ENCODE measurements around the gene ZMYM1.
"Not testable (repeated sequence)": the region's sequence is repeated elsewhere in the genome, so short reads cannot be mapped to it uniquely, and the experiment has no call there.

ZMYM1 gene
- 4.0 to 49.1 (median 23.2) reads per million in 3 experiments for total RNA-seq

- DNase-seq, result peak; percentile 72
Observed at GRCh38 chr1:35079003-35079930, at the start of gene ZMYM1. Gene ZMYM1, plus strand, starts transcription at chr1:35079385. Its CDS starts 14,603 bp downstream, at chr1:35093988.

GRCh38 chr1:35029761-35030160, 49.4 kb upstream of the ZMYM1 start:
- DNase-seq, result no peak

DNA sequence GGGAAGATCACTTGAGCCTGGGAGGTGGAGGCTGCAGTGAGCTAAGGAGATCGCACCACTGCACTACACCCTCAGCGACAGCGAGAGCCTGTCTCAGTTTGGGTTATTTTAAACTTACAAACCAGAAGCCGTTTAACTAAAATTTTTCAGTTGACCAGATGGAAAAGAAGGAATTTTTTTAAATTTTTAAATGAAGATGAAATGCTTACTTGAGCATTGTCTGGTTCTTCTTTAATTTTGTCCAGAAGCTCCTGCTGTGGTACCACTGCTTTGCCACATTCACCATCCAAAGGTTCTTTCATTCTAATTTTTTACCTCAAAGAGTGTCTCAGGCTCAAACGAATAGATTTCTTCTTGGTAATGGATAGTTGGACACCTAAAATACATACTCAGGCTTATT, 48.8 kb upstream of the ZMYM1 start:
- DNase-seq, result no peak

DNA sequence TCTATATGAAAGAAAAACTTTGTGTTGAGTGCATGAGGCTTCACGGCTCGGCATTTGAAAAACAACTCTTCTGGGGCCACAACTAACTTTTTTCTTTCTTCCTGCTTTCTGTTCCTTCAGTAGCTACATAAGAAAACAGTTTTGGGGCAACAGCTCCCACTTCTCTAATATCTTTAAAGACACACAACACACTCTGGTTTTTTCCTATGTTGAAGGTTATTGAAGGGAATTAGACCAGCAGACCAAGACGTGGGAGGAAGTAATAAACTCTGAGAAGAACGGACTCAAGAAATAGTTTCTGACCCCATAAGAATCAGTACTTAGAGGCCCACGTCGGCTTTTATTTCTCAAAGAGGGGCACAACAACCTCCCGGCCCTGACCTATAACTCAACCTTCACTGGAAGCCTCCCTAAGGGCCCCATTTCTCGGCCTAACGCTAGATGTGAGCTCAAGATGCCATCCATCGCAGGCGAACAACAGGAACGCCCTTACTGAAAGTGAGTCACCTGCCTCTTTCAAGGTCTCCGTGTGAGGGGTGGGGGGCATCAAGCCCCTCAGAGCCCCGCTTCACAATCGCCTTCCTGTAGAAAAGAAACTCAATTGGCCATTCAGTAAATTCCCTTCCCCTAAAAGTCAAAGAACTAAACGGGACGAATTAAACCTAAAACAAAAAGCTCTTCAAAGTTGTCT, 48.3 kb upstream of the ZMYM1 start:
- no peak for DNase-seq

- no peak for DNase-seq
Observed at GRCh38 chr1:35032384-35032739, 46.8 kb upstream of the ZMYM1 start.

GRCh38 chr1:35033346-35033745, 45.8 kb upstream of the ZMYM1 start:
- no peak for DNase-seq

DNA sequence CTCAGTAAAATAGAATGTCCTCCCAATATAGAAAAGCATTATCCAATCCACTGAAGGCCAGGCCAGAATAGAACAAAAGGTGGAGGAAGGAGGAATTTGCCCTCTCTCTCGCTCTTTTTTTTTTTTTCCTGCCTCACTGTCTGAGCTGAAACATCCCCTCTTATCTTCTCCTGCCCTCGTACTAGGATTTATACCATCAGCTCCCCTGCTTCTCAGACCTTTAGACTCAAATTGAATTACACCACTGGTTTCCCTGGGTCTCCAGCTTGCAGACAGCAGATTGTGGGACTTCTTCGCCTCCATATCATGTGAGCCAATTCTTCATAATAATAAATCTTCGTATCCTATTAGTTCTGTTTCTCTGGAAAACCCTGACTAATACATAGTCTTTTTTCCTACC, 42.6 kb upstream of the ZMYM1 start:
- no peak for DNase-seq

DNA sequence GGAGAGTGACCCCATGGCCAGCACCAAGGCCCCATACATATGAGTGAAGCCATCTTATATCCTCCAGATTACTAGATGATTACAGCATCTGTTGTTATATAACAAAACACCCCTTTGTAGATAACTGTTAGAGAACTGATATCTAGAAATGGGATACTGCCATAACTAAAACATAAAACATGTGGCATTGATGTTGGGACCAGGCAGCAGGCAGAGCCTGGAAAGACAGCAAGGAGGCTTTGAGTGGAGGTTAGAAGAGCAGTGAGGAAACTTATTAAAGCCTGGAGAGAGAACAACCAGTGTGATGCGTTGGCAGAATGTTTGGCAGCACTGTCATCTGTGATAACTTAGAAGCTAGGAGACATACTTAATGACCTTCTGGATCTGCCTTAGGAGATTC, 42.0 kb upstream of the ZMYM1 start:
- DNase-seq, result no peak

- no peak for DNase-seq
Observed at GRCh38 chr1:35038723-35039122, 40.5 kb upstream of the ZMYM1 start.

DNA sequence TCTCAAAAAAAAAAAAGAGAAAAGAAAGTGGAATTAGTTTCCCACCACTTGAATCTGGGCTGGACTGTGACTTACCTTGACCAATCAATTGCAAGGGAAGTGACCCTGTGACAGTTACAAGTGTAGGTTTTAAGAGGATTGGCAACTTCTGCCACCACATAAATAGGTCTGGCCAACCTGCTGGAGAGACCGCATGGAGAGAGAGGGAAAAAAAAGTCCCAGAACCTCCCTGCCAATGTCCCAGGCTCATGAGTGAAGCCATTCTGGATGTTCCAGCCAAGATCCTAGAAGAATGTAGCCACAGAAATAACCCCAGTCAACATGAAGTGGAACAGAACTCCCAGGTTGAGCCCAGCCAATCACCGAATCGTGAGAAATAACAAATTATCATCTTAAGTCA, 35.7 kb upstream of the ZMYM1 start:
- DNase-seq, result no peak

- no peak for DNase-seq
Observed at GRCh38 chr1:35044431-35044830, 34.8 kb upstream of the ZMYM1 start.

DNA sequence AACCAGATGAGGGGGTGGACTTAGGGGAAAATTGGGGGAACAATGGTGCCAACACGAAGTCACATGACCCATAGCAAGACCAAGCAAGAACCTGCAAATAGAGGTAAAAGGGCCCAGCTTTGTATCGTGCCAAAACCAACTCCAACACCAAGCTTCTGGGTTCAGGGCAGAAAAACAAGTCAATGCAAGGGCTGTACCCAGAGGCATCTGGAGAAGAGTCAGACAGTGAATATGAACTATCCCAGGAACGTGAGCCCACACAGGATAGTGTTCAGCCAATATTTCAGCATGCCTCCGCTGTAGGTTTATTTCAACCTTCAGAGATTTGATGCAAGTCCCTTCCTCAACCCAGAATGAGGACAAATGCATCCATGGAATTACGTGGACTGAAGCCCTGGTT, 32.5 kb upstream of the ZMYM1 start:
- DNase-seq, result no peak

GRCh38 chr1:35047188-35047858, 31.9 kb upstream of the ZMYM1 start:
- DNase-seq, result no peak

DNA sequence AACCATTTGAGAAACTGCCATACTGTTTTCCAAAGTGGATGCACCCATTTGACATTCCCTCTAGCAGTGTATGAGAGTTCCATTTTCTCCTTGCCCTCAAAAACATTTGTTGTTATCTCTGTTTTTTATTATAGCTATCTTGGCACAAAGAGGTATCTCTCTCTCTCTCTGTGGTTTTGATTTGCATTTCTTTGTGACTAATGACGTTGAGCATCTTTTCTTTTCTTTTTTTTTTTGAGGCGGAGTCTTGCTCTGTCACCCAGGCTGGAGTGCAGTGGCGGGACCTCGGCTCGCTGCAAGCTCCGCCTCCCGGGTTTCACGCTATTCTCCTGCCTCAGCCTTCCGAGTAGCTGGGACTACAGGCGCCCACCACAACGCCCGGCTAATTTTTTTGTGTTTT, 30.1 kb upstream of the ZMYM1 start:
- DNase-seq, result no peak

- no peak for DNase-seq
Observed at GRCh38 chr1:35053433-35053832, 25.8 kb upstream of the ZMYM1 start.

DNA sequence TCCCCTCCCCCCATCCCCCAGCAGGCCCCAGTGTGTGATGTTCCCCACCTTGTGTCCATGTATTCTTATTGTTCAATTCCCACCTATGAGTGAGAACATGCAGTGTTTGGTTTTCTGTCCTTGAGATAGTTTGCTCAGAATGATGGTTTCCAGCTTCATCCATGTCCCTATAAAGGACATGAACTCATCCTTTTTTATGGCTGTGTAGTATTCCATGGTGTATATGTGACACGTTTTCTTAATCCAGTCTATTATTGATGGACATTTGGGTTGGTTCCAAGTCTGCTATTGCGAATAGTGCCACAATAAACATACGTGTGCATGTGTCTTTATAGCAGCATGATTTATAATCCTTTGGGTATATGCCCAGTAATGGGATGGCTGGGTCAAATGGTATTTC, 24.9 kb upstream of the ZMYM1 start:
- DNase-seq, result not testable (repeated sequence)

DNA sequence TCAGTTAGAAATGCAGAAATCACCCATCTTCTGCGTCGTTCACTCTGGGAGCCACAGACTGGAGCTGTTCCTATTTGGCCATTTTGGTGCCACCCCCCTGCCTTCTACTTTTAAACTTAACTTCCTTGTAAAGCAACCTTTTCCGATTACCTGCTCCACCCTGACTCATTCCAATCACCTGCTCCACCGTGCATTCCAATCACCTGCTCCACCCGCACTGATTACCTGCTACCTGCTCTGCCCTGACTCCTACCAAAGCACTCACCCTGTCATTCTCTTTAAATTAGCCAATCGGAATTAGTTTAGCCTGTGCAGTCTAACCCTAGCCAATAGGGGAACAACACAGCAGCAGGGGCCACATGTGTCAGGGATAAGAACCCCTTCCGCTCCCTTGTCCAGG, 20.9 kb upstream of the ZMYM1 start:
- not testable (repeated sequence) for DNase-seq

GRCh38 chr1:35058988-35059387, 20.2 kb upstream of the ZMYM1 start:
- no peak for DNase-seq

DNA sequence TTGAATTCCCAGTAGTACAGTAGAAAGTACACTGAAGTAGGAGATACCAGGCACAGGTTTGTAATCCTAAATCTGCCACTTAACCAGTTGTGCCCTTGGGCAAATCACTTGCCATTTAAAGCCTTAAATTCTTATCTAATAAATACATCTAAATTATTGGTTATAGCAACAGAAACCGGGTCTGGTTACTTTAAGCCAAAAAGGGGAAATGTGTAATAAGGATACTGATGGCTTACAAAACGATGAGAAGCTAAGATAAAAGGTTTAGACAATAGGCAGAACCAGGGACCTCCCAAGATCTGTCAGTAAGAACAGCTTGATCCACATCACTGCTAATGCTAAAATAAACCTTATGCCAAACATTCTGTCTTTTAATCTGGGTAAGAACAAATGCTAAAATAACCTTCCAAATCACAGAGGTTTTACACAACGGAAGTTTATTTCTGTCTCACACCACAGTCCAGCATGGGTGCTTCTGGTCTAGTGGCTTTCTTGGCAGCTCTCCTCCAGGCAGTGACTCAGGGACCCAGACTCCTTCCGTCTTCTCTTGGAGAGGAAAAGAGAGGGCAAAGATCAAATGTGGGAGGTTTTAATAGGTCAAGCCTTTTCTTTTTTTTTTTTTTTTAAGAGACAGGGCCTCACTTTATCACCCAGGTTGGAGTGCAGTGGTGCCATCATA, 16.5 kb upstream of the ZMYM1 start:
- DNase-seq, result no peak

GRCh38 chr1:35064265-35064664, 14.9 kb upstream of the ZMYM1 start:
- DNase-seq, result no peak

DNA sequence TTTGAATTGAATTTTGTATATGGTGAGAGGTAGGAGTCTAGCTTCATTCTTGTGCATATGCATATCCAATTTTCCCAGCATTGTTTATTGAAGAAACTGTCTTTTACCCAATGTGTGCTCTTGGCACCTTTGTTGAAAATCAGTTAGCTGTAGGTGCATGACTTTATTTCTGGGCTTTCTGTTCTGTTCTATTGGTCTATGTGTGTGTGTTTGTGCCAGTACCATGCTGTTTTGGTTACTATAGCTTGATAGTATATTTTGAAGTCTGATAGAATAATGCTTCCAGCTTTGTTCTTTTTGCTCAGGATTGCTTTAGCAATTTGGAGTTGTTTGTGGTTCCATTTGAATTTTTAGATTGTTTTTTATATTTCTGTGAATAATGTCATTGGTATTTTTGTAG, 9.4 kb upstream of the ZMYM1 start:
- DNase-seq, result no peak

DNA sequence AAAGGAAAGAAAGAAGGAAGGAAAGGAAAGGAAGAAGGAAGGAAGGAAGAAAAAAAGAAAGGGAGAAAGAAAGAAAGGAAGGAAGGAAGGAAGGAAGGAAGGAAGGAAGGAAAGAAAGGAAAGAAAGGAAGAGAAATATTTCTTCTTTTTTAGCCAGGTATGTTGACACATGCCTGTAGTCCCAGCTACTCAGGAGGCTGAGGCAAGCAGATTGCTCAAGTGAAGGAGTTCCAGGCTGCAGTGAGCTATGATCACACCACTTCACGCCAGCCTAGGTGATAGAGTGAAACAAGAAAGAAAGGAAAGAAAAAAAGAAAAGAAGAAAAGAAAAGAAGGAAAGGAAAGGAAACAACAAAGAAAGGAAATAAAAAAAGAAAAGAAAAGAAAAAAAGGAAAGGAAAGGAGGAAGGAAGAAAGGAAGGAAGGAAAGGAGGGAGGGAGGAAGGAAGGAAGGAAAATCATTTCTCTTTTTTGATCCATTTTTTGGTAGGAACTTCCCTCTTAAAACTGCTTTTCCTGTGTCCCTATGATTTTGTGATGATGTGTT, 5.8 kb upstream of the ZMYM1 start:
- no peak for DNase-seq

GRCh38 chr1:35076426-35076825, 2.8 kb upstream of the ZMYM1 start:
- not testable (repeated sequence) for DNase-seq

Measured in central memory CD4-positive, alpha-beta T cell (primary cell).